Activated CD8-positive, alpha-beta T cell treated with anti-CD3 and anti-CD28 coated beads for 36 hours (primary cell): ENCODE measurements around the gene STYXL1. TPM values are rescaled to one million over a fixed set of nuclear protein-coding genes. Genes with fewer than 3 reads are reported as not detected.

Experiments used
- ATAC-seq: fragments of 200-7000 bp; cut with Tn5 transposase; one replicate; pipeline ENCODE4 v1.10.0; 2021; ENCODE audit warnings: mild to moderate bottlenecking, moderate library complexity
- CTCF ChIA-PET: fragments of 350-600 bp; sonication (Branson Sonifier 250); formaldehyde crosslinking; loops from one replicate; lab custom pipeline; 2021; ENCODE audit warnings: antibody characterized with exemption; lab: Charles Lee
- POLR2A ChIA-PET: fragments of 350-600 bp; sonication (Branson Sonifier 250); formaldehyde crosslinking; loops from one replicate; lab custom pipeline; 2021; ENCODE audit warnings: antibody characterized with exemption; lab: Charles Lee
- DNase-seq: peaks from one replicate; pipeline ENCODE4 v3.0.0-alpha.2; 2020
- H3K27ac Mint-ChIP-seq: one replicate; pipeline ENCODE4 v1.8.0; 2021; ENCODE audit warnings: mild to moderate bottlenecking, mixed read lengths
- H3K27me3 Mint-ChIP-seq: one replicate; pipeline ENCODE4 v1.8.0; 2021; ENCODE audit warnings: mixed read lengths
- H3K36me3 Mint-ChIP-seq: one replicate; pipeline ENCODE4 v1.8.0; 2021; ENCODE audit warnings: low read depth, mixed read lengths
- H3K4me1 Mint-ChIP-seq: one replicate; pipeline ENCODE4 v1.8.0; 2021; ENCODE audit warnings: low read depth, mixed read lengths
- H3K4me3 Mint-ChIP-seq: one replicate; pipeline ENCODE4 v1.8.0; 2021; ENCODE audit warnings: mild to moderate bottlenecking, moderate library complexity, mixed read lengths
- H3K9me3 Mint-ChIP-seq: one replicate; pipeline ENCODE4 v1.8.0; 2021; ENCODE audit warnings: mixed read lengths
- CTCF ChIP-seq: fragments of 200-600 bp; IDR thresholded peaks from one replicate; pipeline ENCODE4 v1.8.0; 2022; ENCODE audit warnings: antibody characterized with exemption, mild to moderate bottlenecking
- intact Hi-C: fragments of 100-400 bp; cut with micrococcal nuclease; formaldehyde crosslinking; loops from one replicate; pipeline ENCODE4 v1.10.0; 2022
- total RNA-seq, 2 experiments: library from RNA; stranded (reverse); gene quantifications; one replicate each; pipeline ENCODE4 v1.2.3, GENCODE V29; 2021

Gene STYXL1
- total RNA-seq, 2 experiments from 2014 or later: 25.9 to 26.9 TPM

- DNase-seq (no peak), ATAC-seq (no peak)
- CTCF ChIA-PET: interaction anchor here (0.7 to 1.0 kb wide), 2 partner anchors 78 to 105 kb away, joined by 3 read pairs; no protein-coding TSS in a partner anchor
- no peak for TF ChIP-seq CTCF
- Mint-ChIP-seq H3K9me3 (no peaks in the 10 kb centered on the region), H3K36me3 (peaks cover 11% of the 10 kb centered on the region), H3K27ac (no peak overlapping the region), H3K4me3 (no peak overlapping the region), H3K4me1 (no peaks in the 10 kb centered on the region), H3K27me3 (no peaks in the 10 kb centered on the region)
- intact Hi-C loops: no loop called here
- POLR2A ChIA-PET: interaction anchor here (0.5 kb wide), 1 partner anchor 312 kb away, joined by 4 read pairs; no protein-coding TSS in a partner anchor
Observed at GRCh38 chr7:75971961-75972763, 75.6 kb downstream of the STYXL1 start.

- ChIA-PET POLR2A (interaction anchor here (0.5 kb wide), 1 partner anchor 311 kb away, joined by 4 read pairs; no protein-coding TSS in a partner anchor), CTCF (no interaction called here)
- H3K36me3 Mint-ChIP-seq: peaks cover 11% of the 10 kb centered on the region
- ATAC-seq (no peak), DNase-seq (no peak)
- no peak for TF ChIP-seq CTCF
- H3K4me1 Mint-ChIP-seq: no peaks in the 10 kb centered on the region
- H3K9me3 Mint-ChIP-seq: no peaks in the 10 kb centered on the region
- H3K4me3 Mint-ChIP-seq: no peak overlapping the region
- H3K27me3 Mint-ChIP-seq: no peaks in the 10 kb centered on the region
- intact Hi-C loops: no loop called here
- no peak overlapping the region for H3K27ac Mint-ChIP-seq
Observed at GRCh38 chr7:75971309-75971960, 76.4 kb downstream of the STYXL1 start.

- Mint-ChIP-seq H3K36me3 (peaks cover 11% of the 10 kb centered on the region), H3K27ac (no peak overlapping the region), H3K9me3 (no peaks in the 10 kb centered on the region), H3K4me3 (no peak overlapping the region), H3K4me1 (no peaks in the 10 kb centered on the region), H3K27me3 (no peaks in the 10 kb centered on the region)
- intact Hi-C loops: no loop called here
- ATAC-seq (no peak), DNase-seq (no peak)
- ChIA-PET POLR2A (interaction anchor here (0.6 kb wide), 1 partner anchor 51 kb away, joined by 4 read pairs; no protein-coding TSS in a partner anchor), CTCF (no interaction called here)
- no peak for TF ChIP-seq CTCF
Observed at GRCh38 chr7:75969704-75970498, 77.9 kb downstream of the STYXL1 start.

GRCh38 chr7:75969182-75969581, 78.6 kb downstream of the STYXL1 start:
- H3K27me3 Mint-ChIP-seq: no peaks in the 10 kb centered on the region
- DNase-seq (no peak), ATAC-seq (no peak)
- intact Hi-C loops: no loop called here
- peaks cover 11% of the 10 kb centered on the region for H3K36me3 Mint-ChIP-seq
- no peak overlapping the region for H3K27ac Mint-ChIP-seq
- CTCF ChIA-PET: no interaction called here
- H3K4me3 Mint-ChIP-seq: no peak overlapping the region
- no peaks in the 10 kb centered on the region for H3K9me3 Mint-ChIP-seq
- no peaks in the 10 kb centered on the region for H3K4me1 Mint-ChIP-seq
- POLR2A ChIA-PET: no interaction called here
- no peak for TF ChIP-seq CTCF
